ENCODE measurements around the gene TMCO4. TPM values are rescaled to one million over a fixed set of nuclear protein-coding genes. Genes with fewer than 3 reads are reported as not detected.

The TMCO4 gene
- total RNA-seq, 1 experiment from 2014 or later: 7.2 TPM

DNA sequence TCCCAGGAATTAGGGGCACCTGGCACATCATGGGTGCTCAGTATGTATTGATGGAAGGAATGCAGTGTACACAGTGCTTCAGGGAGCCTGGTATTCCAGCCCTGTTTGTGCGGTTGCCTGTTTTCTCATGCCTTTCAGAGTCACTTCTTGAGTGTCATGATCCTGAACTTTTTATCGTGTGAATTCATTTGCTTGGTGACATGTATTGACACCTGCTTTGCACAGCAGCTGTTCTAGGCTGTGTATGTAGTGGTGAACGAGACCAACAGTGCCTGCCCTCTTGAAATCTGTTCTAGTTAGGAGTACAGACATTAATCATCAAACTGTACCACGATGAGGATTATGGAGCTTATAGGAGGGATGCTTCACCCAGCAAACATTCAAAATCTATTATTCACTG lies 128.9 kb downstream of the TMCO4 start:
- peaks cover 51% of the 10 kb centered on the region for H3K27me3 Mint-ChIP-seq (ENCODE audit: low read depth)
- H3K4me3 Mint-ChIP-seq: no peak overlapping the region

DNA sequence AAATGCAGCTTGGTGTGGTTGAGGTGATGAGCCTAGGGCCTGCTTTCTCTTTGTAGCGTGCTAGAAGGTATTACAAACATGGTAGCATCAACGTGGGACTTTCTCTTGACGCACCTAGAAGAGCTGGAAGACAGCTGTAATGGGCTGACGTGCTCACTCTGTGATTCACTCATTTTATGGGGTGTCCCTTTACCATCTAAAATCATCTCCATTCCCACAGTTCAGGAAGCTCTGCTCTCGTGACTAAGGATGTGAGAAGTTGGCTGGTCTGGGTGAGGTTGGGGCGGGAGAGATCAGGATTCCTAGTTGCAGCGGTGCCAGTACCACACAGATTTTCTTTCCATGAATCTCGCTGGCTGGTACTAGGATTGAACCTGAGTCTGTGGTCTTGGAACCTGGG lies 130.8 kb downstream of the TMCO4 start:
- no peaks in the 10 kb centered on the region for H3K9me3 Mint-ChIP-seq
- DNase-seq (ENCODE audit: low spot score): no peak
- ChIA-PET CTCF (interaction anchor here (1.5 to 2.2 kb wide), 5 partner anchors 9 to 36 kb away, joined by 5 to 17 read pairs (median 6); no protein-coding TSS in a partner anchor), POLR2A (interaction anchor here (0.9 kb wide), 1 partner anchor 306 kb away, joined by 3 read pairs; no protein-coding TSS in a partner anchor)
- no peaks in the 10 kb centered on the region for H3K36me3 Mint-ChIP-seq
- no peak for ATAC-seq
- H3K27me3 Mint-ChIP-seq (ENCODE audit: low read depth): peaks cover 48% of the 10 kb centered on the region
- H3K4me3 Mint-ChIP-seq: no peak overlapping the region
- no peak overlapping the region for H3K27ac Mint-ChIP-seq
- peaks cover 4% of the 10 kb centered on the region for H3K4me1 Mint-ChIP-seq
- no peak for TF ChIP-seq NFE2L1 (CRISPR knock-in tag; IDR thresholded peaks at IDR 0.05)
- TF ChIP-seq, protein P1, sequence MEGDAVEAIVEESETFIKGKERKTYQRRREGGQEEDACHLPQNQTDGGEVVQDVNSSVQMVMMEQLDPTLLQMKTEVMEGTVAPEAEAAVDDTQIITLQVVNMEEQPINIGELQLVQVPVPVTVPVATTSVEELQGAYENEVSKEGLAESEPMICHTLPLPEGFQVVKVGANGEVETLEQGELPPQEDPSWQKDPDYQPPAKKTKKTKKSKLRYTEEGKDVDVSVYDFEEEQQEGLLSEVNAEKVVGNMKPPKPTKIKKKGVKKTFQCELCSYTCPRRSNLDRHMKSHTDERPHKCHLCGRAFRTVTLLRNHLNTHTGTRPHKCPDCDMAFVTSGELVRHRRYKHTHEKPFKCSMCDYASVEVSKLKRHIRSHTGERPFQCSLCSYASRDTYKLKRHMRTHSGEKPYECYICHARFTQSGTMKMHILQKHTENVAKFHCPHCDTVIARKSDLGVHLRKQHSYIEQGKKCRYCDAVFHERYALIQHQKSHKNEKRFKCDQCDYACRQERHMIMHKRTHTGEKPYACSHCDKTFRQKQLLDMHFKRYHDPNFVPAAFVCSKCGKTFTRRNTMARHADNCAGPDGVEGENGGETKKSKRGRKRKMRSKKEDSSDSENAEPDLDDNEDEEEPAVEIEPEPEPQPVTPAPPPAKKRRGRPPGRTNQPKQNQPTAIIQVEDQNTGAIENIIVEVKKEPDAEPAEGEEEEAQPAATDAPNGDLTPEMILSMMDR (IDR thresholded peaks at IDR 0.05): no peak
- TF ChIP-seq, protein P2, sequence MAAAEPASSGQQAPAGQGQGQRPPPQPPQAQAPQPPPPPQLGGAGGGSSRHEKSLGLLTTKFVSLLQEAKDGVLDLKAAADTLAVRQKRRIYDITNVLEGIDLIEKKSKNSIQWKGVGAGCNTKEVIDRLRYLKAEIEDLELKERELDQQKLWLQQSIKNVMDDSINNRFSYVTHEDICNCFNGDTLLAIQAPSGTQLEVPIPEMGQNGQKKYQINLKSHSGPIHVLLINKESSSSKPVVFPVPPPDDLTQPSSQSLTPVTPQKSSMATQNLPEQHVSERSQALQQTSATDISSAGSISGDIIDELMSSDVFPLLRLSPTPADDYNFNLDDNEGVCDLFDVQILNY (CRISPR knock-in tag; IDR thresholded peaks at IDR 0.05): no peak
- TF ChIP-seq, protein P3, sequence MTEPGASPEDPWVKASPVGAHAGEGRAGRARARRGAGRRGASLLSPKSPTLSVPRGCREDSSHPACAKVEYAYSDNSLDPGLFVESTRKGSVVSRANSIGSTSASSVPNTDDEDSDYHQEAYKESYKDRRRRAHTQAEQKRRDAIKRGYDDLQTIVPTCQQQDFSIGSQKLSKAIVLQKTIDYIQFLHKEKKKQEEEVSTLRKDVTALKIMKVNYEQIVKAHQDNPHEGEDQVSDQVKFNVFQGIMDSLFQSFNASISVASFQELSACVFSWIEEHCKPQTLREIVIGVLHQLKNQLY (CRISPR knock-in tag; IDR thresholded peaks at IDR 0.05): no peak

More for the DNA sequence above, 128.9 kb downstream of the TMCO4 start:
- peaks cover 3% of the 10 kb centered on the region for H3K4me1 Mint-ChIP-seq
- ChIA-PET CTCF (interaction anchor here (3.1 kb wide), 1 partner anchor 34 kb away, joined by 14 read pairs; no protein-coding TSS in a partner anchor), POLR2A (no interaction called here)
- DNase-seq (ENCODE audit: low spot score) (no peak), ATAC-seq (no peak)
- no peak overlapping the region for H3K27ac Mint-ChIP-seq
- H3K9me3 Mint-ChIP-seq: no peaks in the 10 kb centered on the region
- TF ChIP-seq ZNF671 (CRISPR knock-in tag; IDR thresholded peaks at IDR 0.05): no peak
- TF ChIP-seq, protein P4, sequence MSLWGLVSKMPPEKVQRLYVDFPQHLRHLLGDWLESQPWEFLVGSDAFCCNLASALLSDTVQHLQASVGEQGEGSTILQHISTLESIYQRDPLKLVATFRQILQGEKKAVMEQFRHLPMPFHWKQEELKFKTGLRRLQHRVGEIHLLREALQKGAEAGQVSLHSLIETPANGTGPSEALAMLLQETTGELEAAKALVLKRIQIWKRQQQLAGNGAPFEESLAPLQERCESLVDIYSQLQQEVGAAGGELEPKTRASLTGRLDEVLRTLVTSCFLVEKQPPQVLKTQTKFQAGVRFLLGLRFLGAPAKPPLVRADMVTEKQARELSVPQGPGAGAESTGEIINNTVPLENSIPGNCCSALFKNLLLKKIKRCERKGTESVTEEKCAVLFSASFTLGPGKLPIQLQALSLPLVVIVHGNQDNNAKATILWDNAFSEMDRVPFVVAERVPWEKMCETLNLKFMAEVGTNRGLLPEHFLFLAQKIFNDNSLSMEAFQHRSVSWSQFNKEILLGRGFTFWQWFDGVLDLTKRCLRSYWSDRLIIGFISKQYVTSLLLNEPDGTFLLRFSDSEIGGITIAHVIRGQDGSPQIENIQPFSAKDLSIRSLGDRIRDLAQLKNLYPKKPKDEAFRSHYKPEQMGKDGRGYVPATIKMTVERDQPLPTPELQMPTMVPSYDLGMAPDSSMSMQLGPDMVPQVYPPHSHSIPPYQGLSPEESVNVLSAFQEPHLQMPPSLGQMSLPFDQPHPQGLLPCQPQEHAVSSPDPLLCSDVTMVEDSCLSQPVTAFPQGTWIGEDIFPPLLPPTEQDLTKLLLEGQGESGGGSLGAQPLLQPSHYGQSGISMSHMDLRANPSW (CRISPR knock-in tag; conservative IDR thresholded peaks at IDR 0.05; ENCODE audit: low read depth): no peak
- TF ChIP-seq SOX15 (CRISPR knock-in tag; IDR thresholded peaks at IDR 0.05): no peak
- TF ChIP-seq TCF7 (CRISPR knock-in tag; IDR thresholded peaks at IDR 0.05; ENCODE audit: low read depth): no peak
- TF ChIP-seq ZNF423 (CRISPR knock-in tag; IDR thresholded peaks at IDR 0.05): no peak
- no peak for TF ChIP-seq CREB1 (CRISPR knock-in tag; IDR thresholded peaks at IDR 0.05)
- no peak for TF ChIP-seq CREM (CRISPR knock-in tag; IDR thresholded peaks at IDR 0.05)
- TF ChIP-seq MXD4 (CRISPR knock-in tag; IDR thresholded peaks at IDR 0.05; ENCODE audit: borderline replicate concordance): no peak
- no peak for TF ChIP-seq KAT7 (CRISPR knock-in tag; IDR thresholded peaks at IDR 0.05; ENCODE audit: borderline replicate concordance)
- TF ChIP-seq NR1H2 (CRISPR knock-in tag; IDR thresholded peaks at IDR 0.05): no peak
- TF ChIP-seq MYBL2 (CRISPR knock-in tag; IDR thresholded peaks at IDR 0.05): no peak
- TF ChIP-seq, protein P5, sequence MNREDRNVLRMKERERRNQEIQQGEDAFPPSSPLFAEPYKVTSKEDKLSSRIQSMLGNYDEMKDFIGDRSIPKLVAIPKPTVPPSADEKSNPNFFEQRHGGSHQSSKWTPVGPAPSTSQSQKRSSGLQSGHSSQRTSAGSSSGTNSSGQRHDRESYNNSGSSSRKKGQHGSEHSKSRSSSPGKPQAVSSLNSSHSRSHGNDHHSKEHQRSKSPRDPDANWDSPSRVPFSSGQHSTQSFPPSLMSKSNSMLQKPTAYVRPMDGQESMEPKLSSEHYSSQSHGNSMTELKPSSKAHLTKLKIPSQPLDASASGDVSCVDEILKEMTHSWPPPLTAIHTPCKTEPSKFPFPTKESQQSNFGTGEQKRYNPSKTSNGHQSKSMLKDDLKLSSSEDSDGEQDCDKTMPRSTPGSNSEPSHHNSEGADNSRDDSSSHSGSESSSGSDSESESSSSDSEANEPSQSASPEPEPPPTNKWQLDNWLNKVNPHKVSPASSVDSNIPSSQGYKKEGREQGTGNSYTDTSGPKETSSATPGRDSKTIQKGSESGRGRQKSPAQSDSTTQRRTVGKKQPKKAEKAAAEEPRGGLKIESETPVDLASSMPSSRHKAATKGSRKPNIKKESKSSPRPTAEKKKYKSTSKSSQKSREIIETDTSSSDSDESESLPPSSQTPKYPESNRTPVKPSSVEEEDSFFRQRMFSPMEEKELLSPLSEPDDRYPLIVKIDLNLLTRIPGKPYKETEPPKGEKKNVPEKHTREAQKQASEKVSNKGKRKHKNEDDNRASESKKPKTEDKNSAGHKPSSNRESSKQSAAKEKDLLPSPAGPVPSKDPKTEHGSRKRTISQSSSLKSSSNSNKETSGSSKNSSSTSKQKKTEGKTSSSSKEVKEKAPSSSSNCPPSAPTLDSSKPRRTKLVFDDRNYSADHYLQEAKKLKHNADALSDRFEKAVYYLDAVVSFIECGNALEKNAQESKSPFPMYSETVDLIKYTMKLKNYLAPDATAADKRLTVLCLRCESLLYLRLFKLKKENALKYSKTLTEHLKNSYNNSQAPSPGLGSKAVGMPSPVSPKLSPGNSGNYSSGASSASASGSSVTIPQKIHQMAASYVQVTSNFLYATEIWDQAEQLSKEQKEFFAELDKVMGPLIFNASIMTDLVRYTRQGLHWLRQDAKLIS (CRISPR knock-in tag; IDR thresholded peaks at IDR 0.05; ENCODE audit: borderline replicate concordance): no peak
- no peaks in the 10 kb centered on the region for H3K36me3 Mint-ChIP-seq
